ENCODE data around the gene LOXL3.

LOXL3 gene

DNA sequence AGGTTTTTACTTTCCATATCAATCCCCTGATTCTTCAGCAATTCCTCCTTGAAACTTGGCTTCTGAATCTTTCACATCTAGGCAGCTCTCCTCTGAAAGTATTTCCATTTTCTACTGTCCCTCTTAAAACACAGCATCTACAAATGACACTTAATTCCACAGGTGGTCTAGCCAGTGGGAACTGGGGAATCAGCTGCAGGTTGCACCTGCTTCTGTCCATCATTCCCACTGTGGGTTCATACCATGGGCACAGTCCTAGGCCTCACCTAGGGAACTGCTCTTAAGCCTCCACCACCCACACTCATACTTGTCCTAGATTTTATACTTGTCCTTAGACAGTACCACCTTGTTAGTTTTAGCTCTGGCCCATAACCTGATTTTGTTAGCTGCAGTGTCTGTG lies 2.2 kb downstream of the LOXL3 start:
- DNase-seq, result no peak

DNA sequence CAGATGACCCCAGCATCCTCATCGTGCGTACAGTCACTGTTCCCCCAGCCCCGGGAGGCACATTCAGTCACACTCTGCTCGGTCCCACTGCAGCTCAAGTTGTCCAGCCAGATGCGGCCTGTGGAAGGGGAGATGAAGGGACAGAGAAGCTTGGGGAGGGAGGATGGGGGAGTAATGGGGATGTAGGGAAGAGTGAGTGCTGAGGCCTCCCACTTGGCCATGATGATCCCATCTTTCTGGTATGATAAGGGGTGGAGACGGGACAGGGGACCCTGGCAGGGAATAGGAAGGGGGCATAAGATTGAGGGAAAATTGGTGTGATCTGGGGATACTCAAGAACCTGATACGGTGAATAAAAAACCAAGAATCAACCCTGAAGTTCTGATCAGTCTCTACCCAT lies 3.5 kb downstream of the LOXL3 start:
- DNase-seq, result no peak

DNA sequence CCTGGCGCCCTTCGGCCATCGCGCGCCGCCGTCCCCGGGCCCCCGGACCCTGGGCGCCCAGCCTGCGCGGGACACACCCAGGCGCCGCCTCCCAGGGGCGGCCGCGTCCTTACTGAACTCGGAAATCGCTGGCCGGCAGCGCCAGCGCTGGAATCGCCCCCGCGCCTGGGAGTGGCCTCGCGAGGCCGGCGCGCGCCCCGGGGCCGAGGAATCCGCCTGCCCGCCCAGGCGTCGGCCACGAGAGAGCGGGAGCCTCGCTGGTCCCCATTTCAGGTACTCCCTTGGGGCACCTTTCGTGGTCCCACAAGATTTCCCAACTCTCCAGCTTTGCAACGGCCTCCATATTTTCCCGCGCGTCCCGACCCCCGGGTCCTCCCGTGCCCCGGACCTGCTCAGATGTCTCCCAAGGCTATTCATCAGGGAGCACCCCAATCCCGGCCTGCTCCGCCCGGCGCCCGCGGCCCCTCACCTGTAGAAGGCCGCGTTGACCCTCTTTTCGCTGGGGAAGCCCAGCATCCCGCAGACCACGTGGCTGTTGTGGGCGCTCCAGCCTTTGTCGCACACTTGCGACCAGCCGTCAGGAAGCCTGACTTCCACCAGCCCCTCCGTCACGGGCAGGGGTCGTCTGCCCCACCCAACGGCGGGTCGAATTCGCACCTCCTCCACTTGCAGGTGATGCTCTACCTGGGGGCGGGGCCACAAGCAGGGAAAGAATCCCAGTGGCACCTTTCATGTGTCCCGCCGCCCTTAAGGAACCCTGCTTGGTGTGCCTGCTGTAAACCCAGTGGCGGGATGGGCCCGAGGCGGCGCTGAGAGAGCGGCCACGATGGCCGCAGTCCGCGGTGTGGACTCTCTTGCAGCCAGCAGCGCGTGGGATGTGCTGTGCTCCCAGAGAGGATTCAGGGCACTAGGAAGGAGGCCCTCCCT lies 4.6 kb downstream of the LOXL3 start:
- no peak for DNase-seq

DNA sequence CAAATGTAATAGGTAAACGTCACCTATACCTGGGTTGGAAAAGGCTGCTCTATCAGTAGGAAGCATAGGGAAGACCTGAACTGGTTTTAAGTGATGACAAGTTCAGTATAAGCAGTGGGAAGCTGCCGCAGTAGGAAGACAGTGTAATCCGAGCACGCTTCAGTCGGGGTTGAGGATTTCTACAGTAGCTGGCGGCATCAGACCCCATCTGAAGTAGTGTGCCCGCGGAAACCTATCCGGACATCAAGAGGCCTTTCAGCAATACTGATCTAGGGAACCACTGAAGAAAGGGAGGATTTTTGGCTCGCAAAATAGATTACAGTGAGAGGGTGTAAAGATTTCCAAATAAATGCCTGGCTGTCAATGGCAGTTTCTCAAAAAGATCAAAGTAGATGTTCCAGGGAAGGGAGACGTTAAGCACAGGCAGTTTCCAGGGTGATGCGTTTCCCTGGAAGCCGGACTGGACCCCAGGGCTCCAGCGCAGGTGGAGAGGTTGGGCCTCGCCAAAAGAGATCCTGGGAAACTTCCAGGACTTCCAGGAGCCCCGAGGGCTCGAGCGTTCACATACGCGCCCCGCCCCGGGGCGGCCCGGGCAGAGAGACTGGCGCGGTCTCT lies 5.3 kb downstream of the LOXL3 start:
- DNase-seq, result no peak

DNA sequence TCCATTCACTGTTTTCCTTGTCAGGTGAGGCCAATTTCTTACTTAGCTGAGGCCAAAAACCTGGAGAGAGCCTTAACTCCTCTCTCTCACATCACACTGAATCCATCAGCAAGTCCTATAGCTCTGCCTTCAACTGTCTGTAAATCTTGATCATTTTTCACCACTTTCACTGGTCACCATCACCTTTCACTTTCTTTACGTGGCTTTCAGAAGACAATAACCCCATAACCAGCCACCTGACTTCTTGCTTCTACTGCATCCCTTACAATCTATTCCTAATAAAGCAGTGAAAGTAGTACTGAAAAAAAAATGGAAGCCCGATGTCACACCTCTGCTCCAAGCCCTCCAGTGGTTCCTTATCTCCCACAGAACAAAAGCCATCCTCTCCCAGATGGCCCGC lies 7.7 kb downstream of the LOXL3 start:
- no peak for DNase-seq

DNA sequence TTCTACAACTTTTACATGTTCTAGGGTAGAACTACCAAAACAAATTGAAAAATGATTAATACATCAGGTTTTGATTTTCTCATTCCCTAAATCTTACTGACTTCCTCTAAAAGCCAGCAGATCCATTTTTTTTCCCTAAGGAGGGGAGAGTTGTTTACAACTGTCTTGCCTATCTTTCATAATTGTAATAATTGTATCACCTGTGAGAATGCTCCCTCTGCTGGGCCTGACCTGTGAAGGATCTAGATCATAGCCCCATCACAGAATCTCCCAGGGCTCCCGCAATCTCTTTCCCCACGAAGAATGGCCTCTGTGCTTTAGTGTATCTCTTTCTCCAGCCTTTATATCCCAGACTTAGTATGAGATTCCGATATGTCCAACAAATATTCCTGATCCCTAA lies 9.1 kb downstream of the LOXL3 start:
- no peak for DNase-seq

DNA sequence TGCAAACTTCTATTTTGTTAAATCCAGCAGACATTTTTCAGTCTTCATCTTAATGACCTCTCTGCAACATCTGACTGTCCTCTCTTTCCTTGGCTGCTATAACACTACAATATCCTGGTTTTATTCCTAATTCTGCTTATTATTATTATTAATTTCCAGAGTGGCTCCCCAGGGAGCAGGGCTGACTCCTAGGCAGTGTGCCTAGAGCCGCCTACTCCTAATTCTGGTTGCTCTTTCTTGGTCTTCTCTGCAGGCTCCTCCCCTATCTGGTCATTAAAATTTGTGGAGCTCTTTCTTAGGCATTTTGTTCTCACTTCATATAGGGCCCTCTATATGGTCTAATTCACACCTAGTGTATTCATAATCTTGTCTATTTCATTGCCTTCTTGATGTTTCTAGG lies 10.8 kb downstream of the LOXL3 start:
- no peak for DNase-seq

- DNase-seq, result no peak
These were observed 13.5 kb downstream of the LOXL3 start for GRCh38 chr2:74540291-74540690.

- DNase-seq, result no peak
These were observed 14.8 kb downstream of the LOXL3 start for GRCh38 chr2:74538881-74539339.

- no peak for DNase-seq
These were observed 16.6 kb downstream of the LOXL3 start for GRCh38 chr2:74537140-74537539.

GRCh38 chr2:74536166-74536950 lies 17.4 kb downstream of the LOXL3 start:
- DNase-seq, result no peak

DNA sequence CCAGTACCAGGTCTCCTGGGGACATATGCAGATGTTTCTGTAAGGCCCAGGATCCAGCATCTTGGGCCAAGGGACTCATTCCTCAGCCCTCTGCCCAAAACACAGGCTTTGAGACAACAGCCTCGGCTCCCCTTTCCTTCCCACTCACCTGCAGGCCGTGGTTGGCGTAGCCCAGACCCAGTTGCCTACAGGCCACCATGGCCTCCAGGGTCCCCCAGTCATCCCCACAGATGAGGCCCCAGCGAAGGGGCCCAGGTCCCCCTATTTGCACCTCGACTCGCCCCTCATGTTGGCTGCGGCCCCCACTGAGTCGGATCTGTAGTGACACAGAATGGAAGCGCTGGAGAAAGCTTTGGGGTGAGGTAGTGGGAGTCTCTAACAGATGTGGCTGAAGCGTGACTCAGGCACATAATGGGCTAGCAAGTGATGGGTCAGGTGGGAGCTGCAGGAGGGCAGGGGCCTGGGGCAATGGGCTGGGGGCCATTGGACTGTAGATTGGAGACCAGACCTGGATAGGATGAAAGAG lies 18.2 kb downstream of the LOXL3 start:
- DNase-seq, result no peak

GRCh38 chr2:74534411-74534810 lies 19.3 kb downstream of the LOXL3 start:
- DNase-seq, result no peak

DNA sequence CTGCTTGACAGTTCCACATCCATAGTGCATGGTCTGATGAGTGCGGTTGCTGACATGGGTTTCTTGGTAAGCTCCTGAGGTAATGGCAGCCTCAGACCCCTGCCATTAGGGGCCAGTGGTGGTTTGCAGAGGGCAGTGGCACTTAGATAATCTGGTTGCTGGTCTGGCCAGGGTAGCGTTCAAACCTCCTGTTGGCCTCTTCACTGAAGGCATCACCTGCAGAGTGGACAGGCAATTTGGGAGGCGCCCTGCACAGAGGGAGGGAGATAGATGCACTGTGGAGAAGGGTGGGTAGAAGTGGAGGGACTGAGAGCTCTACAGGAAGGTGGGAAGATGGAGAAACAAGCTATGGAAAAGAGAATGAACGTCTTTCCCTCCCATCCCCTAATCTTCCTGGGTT lies 20.3 kb downstream of the LOXL3 start:
- no peak for DNase-seq

GRCh38 chr2:74532222-74532621 lies 21.5 kb downstream of the LOXL3 start:
- no peak for DNase-seq

DNA sequence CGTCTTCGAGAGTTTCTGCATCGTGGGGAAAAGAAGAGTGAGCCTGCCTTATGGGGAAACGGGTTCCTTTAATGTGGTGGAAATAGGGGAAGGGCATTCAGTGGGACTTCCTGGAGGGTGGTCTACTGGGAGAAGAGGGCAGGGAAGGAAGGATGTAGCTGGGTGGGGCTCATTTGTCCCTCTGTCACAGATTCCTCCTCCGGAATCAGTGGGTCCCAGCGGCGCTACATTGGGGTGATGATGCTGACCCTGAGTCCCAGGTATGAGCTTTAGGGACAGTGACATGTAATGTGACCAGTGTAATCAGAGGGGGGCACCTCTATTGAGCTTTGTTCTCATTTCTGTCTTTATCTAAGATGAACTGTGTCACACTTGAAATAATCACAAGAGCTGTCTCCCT lies 22.1 kb downstream of the LOXL3 start:
- no peak for DNase-seq

DNA sequence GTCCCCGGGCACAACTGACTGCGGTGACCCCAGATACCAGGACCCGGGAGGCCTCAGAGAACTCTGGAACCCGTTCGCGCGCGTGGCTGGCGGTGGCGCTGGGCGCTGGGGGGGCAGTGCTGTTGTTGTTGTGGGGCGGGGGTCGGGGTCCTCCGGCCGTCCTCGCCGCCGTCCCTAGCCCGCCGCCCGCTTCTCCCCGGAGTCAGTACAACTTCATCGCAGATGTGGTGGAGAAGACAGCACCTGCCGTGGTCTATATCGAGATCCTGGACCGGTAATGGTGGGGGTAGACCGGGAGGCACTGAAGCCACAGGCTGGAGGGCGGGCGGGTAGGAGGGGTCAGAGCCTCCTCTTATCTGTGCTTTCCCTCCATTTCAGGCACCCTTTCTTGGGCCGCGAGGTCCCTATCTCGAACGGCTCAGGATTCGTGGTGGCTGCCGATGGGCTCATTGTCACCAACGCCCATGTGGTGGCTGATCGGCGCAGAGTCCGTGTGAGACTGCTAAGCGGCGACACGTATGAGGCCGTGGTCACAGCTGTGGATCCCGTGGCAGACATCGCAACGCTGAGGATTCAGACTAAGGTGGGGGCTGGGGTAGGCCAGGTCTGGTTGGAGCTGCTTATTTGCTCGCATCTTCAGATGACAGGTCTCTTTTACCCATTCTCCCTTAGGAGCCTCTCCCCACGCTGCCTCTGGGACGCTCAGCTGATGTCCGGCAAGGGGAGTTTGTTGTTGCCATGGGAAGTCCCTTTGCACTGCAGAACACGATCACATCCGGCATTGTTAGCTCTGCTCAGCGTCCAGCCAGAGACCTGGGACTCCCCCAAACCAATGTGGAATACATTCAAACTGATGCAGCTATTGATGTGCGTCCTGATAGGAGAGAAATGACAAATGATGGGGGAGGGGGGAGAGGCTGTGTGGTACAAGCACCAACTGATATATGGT lies 23.2 kb downstream of the LOXL3 start:
- DNase-seq, result no peak

GRCh38 chr2:74529357-74530238 lies 24.1 kb downstream of the LOXL3 start, which contains the start of the genes AUP1 and HTRA2:
Gene AUP1, minus strand, starts transcription at chr2:74529706. Its CDS starts 77 bp downstream, at chr2:74529629.
Gene HTRA2, plus strand, starts transcription at chr2:74529933. Its CDS starts 74 bp downstream, at chr2:74530007.
- peak; percentile 97 for DNase-seq

- DNase-seq, result no peak
These were observed 25.0 kb downstream of the LOXL3 start for GRCh38 chr2:74528600-74529356.

DNA sequence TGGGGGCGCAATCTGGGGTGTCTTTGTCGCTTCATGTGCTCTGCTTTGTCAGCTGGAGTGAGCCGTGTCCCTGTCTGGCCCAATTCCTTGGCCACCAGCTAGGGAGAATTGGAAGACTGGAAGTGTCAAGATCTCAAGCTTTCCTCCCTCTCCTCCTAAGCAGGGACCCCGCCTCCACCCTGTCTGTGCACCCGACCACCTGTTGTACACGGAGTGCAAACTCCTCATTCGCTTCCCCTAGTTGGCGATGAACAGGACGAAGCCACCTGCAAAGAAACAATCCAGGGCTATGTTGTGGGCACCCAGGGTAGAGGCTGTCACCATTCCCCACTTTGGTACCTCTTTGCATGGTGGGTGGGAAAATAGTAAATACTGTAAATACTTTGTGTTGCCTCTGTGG lies 26.0 kb downstream of the LOXL3 start:
- DNase-seq, result no peak
